Right ventricle myocardium superior (tissue), 1 donor: ENCODE results near the gene MPP2. TPM values are rescaled to one million over a fixed set of nuclear protein-coding genes. Genes with fewer than 3 reads are reported as not detected.
"Not testable (repeated sequence)": the region's sequence is repeated elsewhere in the genome, so short reads cannot be mapped to it uniquely, and the experiment has no call there.

ENCODE experiments used
- ATAC-seq: fragments of 200-7000 bp; cut with Tn5 transposase; one replicate; pipeline ENCODE4 v1.9.1; 2020; ENCODE audit warnings: mild to moderate bottlenecking; ENCODE audit not compliant: poor library complexity
- DNase-seq: peaks from one replicate; pipeline ENCODE4 v3.0.0-alpha.2; 2020
- intact Hi-C: fragments of 100-400 bp; cut with DNase I; formaldehyde crosslinking; loops from one replicate; pipeline ENCODE4 v1.11.2; 2022
- total RNA-seq: library from RNA; stranded (reverse); fragmentation: NEBNext Ultra II Directional; extraction: Animal tissue kit (Norgen Biotek cat#: 25700); gene quantifications from one replicate; pipeline ENCODE4 v1.2.1, GENCODE V29; 2021
- donor health status: DM: no; HTN: yes; CAD: no; lungs with severe emphysema.

The MPP2 gene
- total RNA-seq, 1 donor from 2014 or later, result 17.1 TPM

- peak; percentile 81 for ATAC-seq
- intact Hi-C loops, result no loop called here
- DNase-seq, result peak; percentile 71
These were observed 46.3 kb downstream of the MPP2 start for GRCh38 chr17:43860927-43861622.

- no peak for DNase-seq
- peak; percentile 20 for ATAC-seq
- intact Hi-C loops, result no loop called here
These were observed 47.1 kb downstream of the MPP2 start for GRCh38 chr17:43860077-43860725.

DNA sequence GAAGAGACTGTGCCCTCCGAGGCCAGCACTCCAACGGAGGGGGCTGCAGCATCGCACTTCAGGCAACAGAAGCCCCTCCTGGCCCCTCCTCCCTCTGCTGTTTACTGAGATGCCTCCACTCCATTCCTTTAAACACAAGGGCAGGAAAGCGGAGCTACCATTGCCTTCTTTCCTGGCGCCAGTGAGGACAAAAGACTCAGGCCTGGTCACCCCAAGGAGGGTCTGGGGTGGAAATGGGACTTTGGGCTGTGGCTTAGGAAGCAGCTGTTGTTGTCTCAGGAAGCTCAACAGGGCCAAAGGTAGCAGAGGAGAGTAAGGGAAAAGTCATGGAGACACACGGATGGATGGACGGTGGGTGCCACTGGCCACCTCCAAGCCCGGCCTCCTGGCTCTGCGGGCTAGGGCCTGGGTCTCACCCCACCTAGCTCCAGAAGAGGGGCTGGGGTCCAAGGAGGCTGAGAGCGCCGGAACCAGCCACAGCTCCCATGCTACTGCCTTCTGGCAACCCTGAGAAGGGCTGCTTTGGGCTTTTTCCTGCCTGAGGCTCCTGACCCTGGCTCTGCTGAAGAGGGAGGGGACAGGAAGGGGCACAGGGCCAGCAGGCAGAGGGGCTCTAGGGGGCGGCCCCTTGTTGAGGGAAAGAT, 49.3 kb downstream of the MPP2 start:
- intact Hi-C loops, result no loop called here
- ATAC-seq (no peak), DNase-seq (no peak)

DNA sequence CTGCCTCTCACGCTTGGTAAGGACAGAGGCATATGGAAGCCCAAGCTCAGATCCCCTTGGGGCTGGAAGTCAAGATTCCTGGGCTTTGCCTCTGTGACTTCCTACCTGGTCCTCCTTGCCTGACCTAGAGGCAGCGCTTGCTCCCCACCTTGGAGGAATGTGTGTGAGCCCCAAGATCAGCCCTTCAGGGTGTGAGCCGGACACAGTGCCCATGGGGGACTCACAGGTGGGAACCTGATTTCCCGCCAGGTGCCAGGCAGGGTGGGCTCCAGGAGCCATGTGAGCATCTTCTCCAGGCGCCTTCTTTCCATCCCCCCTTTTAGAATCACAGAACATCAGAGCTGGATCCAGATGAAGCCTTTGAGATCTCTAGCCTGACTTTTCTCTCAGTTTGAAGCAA, 50.2 kb downstream of the MPP2 start:
- DNase-seq, result no peak
- no peak for ATAC-seq
- intact Hi-C loops, result no loop called here

- intact Hi-C loops, result no loop called here
These were observed 51.2 kb downstream of the MPP2 start for GRCh38 chr17:43856141-43856540.

DNA sequence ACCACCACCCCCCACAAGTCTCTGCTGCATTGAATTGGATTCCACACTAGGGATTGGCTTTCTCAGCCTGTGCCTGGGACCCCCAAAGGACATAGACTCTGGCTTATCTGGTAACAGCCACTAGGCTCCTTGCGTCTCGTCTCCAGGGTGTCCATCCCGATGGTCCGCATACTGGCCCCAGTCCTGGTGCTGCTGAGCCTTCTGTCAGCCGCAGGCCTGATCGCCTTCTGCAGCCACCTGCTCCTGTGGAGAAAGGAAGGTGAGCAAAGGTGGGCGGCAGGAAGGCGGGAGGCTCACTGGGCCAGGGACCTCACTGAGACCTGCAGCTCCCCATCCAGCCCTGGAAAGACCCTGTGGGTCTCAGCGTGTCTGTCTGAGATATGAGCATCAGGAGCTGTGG, 52.3 kb downstream of the MPP2 start:
- DNase-seq (no peak), ATAC-seq (no peak)
- intact Hi-C loops, result no loop called here

More at GRCh38 chr17:43856141-43856540, 51.2 kb downstream of the MPP2 start:
- DNase-seq (no peak), ATAC-seq (no peak)

- DNase-seq (no peak), ATAC-seq (peak; percentile 6)
- intact Hi-C loops, result no loop called here
These were observed 52.8 kb downstream of the MPP2 start for GRCh38 chr17:43854498-43854897.

DNA sequence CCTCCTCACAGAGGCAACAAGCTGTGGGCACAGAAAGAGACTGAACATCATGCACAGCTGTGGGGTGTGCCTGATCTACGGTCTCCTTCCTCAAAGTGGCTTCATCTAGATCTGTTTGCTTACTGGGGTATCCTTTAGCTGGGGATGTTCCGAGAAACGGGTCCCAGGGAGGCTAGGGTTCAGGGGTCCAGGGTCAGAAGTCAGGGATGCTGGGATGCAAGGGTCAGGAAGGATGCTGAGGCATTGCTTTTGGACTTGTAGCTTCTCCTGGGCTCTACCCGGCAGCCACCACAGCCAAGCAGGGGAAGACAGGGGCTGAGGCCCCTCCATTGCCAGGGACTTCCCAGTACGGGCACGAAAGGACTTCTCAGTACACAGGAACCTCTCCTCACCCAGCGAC, 53.8 kb downstream of the MPP2 start:
- DNase-seq (no peak), ATAC-seq (no peak)
- intact Hi-C loops, result no loop called here

DNA sequence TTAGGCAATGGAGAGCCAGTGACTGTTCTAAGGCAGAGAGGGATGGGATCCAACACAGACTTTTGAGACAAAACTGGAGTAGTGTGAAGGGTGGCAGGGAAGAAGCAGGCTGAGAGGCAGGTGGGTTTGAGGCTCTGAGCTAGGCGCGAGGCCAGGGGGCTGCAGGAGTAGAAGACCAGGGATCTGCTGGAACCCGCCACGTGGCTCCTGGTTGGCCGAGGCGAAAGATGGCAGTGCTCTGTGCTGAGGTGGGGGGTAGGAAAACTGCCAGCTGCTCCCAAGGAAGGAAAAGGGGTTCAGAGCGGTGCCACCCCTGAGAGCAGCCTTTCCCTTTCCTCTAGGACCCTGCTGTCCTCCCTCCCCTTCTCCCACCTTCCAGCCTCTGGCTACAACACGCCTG, 54.8 kb downstream of the MPP2 start:
- intact Hi-C loops, result no loop called here
- no peak for DNase-seq
- no peak for ATAC-seq

GRCh38 chr17:43849116-43849515, 58.2 kb downstream of the MPP2 start:
- ATAC-seq, result no peak
- no peak for DNase-seq
- intact Hi-C loops, result loop anchor here (5.0 to 10.0 kb wide), 2 partner anchors 72 to 154 kb away; partner anchors contain the start of gene DUSP3

DNA sequence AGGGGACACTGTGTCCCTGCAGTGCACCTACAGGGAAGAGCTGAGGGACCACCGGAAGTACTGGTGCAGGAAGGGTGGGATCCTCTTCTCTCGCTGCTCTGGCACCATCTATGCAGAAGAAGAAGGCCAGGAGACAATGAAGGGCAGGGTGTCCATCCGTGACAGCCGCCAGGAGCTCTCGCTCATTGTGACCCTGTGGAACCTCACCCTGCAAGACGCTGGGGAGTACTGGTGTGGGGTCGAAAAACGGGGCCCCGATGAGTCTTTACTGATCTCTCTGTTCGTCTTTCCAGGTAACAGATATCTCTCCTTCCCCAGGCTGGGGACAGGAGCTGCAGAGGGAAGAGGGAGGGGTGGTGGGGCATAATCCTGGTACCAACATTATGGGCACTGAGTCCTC, 58.7 kb downstream of the MPP2 start:
- ATAC-seq (no peak), DNase-seq (no peak)
- intact Hi-C loops, result loop anchor here (5.0 to 10.0 kb wide), 2 partner anchors 71 to 154 kb away; partner anchors contain the start of gene DUSP3

- peak; percentile 62 for DNase-seq
- intact Hi-C loops, result loop anchor here (5.0 to 10.0 kb wide), 2 partner anchors 70 to 152 kb away; partner anchors contain the start of gene DUSP3
- ATAC-seq, result peak; percentile 28
These were observed 60.4 kb downstream of the MPP2 start, which contains the start of gene CD300LG for GRCh38 chr17:43846963-43847371. TSS of gene CD300LG (plus strand) at chr17:43847176. CDS start at chr17:43847217, 41 bp downstream.

- ATAC-seq (peak; percentile 98), DNase-seq (peak; percentile 94)
- intact Hi-C loops, result loop anchor here (5.0 to 10.0 kb wide), 2 partner anchors 69 to 151 kb away; partner anchors contain the start of gene DUSP3
These were observed 61.1 kb downstream of the MPP2 start for GRCh38 chr17:43846221-43846712.

- DNase-seq (no peak), ATAC-seq (no peak)
- intact Hi-C loops, result loop anchor here (5.0 to 10.0 kb wide), 2 partner anchors 68 to 151 kb away; partner anchors contain the start of gene DUSP3
These were observed 61.6 kb downstream of the MPP2 start for GRCh38 chr17:43845766-43846165.

DNA sequence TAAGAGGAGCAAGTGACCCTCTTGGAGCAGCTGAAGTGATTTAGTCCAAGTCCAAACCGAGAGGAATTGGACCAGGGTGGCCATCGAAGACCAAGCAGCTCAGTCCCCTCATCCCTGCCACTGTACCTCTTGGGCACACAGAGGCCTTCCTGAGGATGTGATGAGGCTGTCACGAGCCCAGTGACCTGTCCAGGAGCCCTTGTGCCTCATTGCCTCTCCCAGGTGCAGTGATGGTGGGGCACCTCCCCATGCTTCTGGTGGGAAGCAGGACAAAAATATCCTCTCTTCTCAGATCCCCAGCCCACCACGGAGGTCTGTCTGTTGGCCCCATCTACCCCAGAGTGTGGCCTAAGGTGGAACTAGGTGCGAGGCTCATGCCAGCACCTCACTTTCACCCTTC, 63.1 kb downstream of the MPP2 start:
- intact Hi-C loops, result loop anchor here (10.0 kb wide), 1 partner anchor 149 kb away; no protein-coding TSS in a partner anchor
- ATAC-seq, result no peak

GRCh38 chr17:43842975-43843325, 64.4 kb downstream of the MPP2 start:
- intact Hi-C loops, result loop anchor here (10.0 kb wide), 1 partner anchor 148 kb away; no protein-coding TSS in a partner anchor
- no peak for ATAC-seq

More for the DNA sequence above, 63.1 kb downstream of the MPP2 start:
- no peak for DNase-seq

DNA sequence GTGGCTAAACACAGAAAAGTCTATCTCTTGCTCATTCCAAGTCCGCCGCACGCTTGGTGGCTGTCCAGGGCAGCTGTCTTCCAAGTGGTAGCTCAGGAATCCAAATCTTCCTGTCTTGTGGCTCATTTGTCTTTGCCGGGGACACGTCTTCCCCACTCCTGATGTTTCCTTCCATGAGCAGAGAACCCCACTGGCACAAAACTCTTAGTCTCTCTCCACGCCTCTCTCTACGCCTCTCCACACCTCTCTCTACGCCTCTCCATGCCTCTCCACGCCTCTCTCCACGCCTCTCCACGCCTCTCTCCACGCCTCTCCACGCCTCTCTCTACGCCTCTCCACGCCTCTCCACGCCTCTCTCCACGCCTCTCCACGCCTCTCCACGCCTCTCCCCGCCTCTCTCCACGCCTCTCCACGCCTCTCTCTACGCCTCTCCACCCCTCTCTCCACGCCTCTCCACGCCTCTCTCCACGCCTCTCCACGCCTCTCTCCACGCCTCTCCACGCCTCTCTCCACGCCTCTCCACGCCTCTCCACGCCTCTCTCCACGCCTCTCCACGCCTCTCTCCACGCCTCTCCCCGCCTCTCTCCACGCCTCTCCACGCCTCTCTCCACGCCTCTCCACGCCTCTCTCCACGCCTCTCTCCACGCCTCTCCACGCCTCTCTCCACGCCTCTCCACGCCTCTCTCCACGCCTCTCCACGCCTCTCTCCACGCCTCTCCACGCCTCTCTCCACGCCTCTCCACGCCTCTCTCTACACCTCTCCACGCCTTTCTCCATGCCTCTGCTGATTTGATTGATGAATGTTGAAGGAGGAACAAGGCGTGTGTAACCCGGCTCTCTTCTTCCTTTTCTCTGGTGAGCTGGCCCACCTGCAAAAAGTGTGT, 65.0 kb downstream of the MPP2 start:
- not testable (repeated sequence) for ATAC-seq, DNase-seq
- intact Hi-C loops, result loop anchor here (10.0 kb wide), 1 partner anchor 148 kb away; no protein-coding TSS in a partner anchor

More at GRCh38 chr17:43842975-43843325, 64.4 kb downstream of the MPP2 start:
- no peak for DNase-seq

DNA sequence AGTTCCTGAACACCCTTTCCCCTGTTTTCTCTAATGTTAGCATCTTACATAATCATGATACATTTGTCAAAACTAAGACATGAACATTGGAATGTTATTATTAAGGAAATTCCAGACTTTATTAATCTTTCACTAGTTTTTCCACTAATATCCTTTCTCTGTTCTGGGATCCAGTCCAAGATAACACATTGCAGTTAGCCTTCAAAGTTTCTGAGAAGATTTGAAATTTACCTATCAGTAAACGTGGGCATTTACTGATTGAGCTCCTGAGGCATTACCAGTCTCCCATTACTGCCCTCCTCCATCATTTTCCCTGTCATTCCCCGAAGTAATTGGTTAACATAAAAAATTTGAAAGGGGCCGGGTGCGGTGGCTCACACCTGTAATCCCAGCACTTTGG, 66.1 kb downstream of the MPP2 start:
- DNase-seq (no peak), ATAC-seq (no peak)
- intact Hi-C loops, result loop anchor here (10.0 kb wide), 1 partner anchor 146 kb away; no protein-coding TSS in a partner anchor
